Endothelial cell (in vitro differentiated cells): ENCODE data around the gene LIPG. TPM values are rescaled to one million over a fixed set of nuclear protein-coding genes. Genes with fewer than 3 reads are reported as not detected.
"Not testable (repeated sequence)": the region's sequence is repeated elsewhere in the genome, so short reads cannot be mapped to it uniquely, and the experiment has no call there.

Source experiments
- DNase-seq: peaks from one replicate; pipeline ENCODE4 v3.0.0; 2021; ENCODE audit warnings: low spot score
- H3K27ac Mint-ChIP-seq: one replicate; pipeline ENCODE4 v1.8.0; 2021; ENCODE audit warnings: mixed read lengths, inconsistent platforms; ENCODE audit not compliant: unreplicated experiment
- H3K27me3 Mint-ChIP-seq: one replicate; pipeline ENCODE4 v1.8.0; 2021; ENCODE audit warnings: mild to moderate bottlenecking, moderate library complexity, mixed read lengths, inconsistent platforms; ENCODE audit not compliant: unreplicated experiment
- H3K36me3 Mint-ChIP-seq: one replicate; pipeline ENCODE4 v1.8.0; 2021; ENCODE audit warnings: mild to moderate bottlenecking, low read depth, mixed read lengths, inconsistent platforms; ENCODE audit not compliant: unreplicated experiment
- H3K4me1 Mint-ChIP-seq: one replicate; pipeline ENCODE4 v1.8.0; 2021; ENCODE audit warnings: mild to moderate bottlenecking, mixed read lengths, inconsistent platforms; ENCODE audit not compliant: unreplicated experiment
- H3K4me3 Mint-ChIP-seq: one replicate; pipeline ENCODE4 v1.8.0; 2021; ENCODE audit warnings: mild to moderate bottlenecking, mixed read lengths, inconsistent platforms; ENCODE audit not compliant: unreplicated experiment
- H3K9me3 Mint-ChIP-seq: one replicate; pipeline ENCODE4 v1.8.0; 2021; ENCODE audit warnings: mixed read lengths, inconsistent platforms; ENCODE audit not compliant: unreplicated experiment
- CTCF ChIP-seq: fragments of 200-600 bp; sonication (generic); IDR thresholded peaks from one replicate; pipeline ENCODE4 v1.5.0; 2021; ENCODE audit warnings: antibody characterized with exemption; ENCODE audit not compliant: unreplicated experiment
- total RNA-seq: library from RNA; stranded (reverse); fragmentation: NEBNext Ultra II Directional; extraction: Animal tissue kit (Norgen Biotek cat#: 25700); gene quantifications from one replicate; pipeline ENCODE4 v1.2.1, GENCODE V29; 2021; ENCODE audit not compliant: unreplicated experiment

LIPG gene
- total RNA-seq, 1 donor from 2014 or later, result 19.6 TPM

- H3K9me3 Mint-ChIP-seq, result no peaks in the 10 kb centered on the region
- no peak for DNase-seq
- no peak overlapping the region for H3K4me3 Mint-ChIP-seq
- H3K27me3 Mint-ChIP-seq, result no peaks in the 10 kb centered on the region
- peaks cover 17% of the 10 kb centered on the region for H3K36me3 Mint-ChIP-seq
- no peak for TF ChIP-seq CTCF
- no peak overlapping the region for H3K27ac Mint-ChIP-seq
- H3K4me1 Mint-ChIP-seq, result no peaks in the 10 kb centered on the region
Observed at GRCh38 chr18:49572611-49573345, 10.9 kb downstream of the LIPG start.

GRCh38 chr18:49573835-49574234 is 12.0 kb downstream of the LIPG start:
- DNase-seq, result no peak
- Mint-ChIP-seq H3K27ac (no peak overlapping the region), H3K4me3 (no peak overlapping the region), H3K9me3 (no peaks in the 10 kb centered on the region), H3K4me1 (no peaks in the 10 kb centered on the region), H3K27me3 (no peaks in the 10 kb centered on the region), H3K36me3 (peaks cover 17% of the 10 kb centered on the region)
- TF ChIP-seq CTCF, result no peak

GRCh38 chr18:49579041-49579440 is 17.2 kb downstream of the LIPG start:
- not testable (repeated sequence) for H3K27ac Mint-ChIP-seq, H3K4me3 Mint-ChIP-seq, H3K27me3 Mint-ChIP-seq, H3K4me1 Mint-ChIP-seq, H3K9me3 Mint-ChIP-seq, DNase-seq
- peaks cover 18% of the 10 kb centered on the region for H3K36me3 Mint-ChIP-seq

GRCh38 chr18:49579583-49579982 is 17.7 kb downstream of the LIPG start:
- H3K4me3 Mint-ChIP-seq, H3K27ac Mint-ChIP-seq, H3K4me1 Mint-ChIP-seq, H3K27me3 Mint-ChIP-seq, H3K9me3 Mint-ChIP-seq, DNase-seq: not testable (repeated sequence)
- peaks cover 18% of the 10 kb centered on the region for H3K36me3 Mint-ChIP-seq

- Mint-ChIP-seq H3K4me1 (no peaks in the 10 kb centered on the region), H3K36me3 (peaks cover 16% of the 10 kb centered on the region), H3K27ac (no peak overlapping the region), H3K9me3 (no peaks in the 10 kb centered on the region), H3K27me3 (peaks cover 3% of the 10 kb centered on the region), H3K4me3 (no peak overlapping the region)
- TF ChIP-seq CTCF, result no peak
- DNase-seq, result no peak
Observed at GRCh38 chr18:49580279-49580678, 18.4 kb downstream of the LIPG start.

- DNase-seq, result no peak
Observed at GRCh38 chr18:49581371-49581770, 19.5 kb downstream of the LIPG start.

More at GRCh38 chr18:49581371-49581770, 19.5 kb downstream of the LIPG start:
- no peak overlapping the region for H3K27ac Mint-ChIP-seq
- peaks cover 3% of the 10 kb centered on the region for H3K27me3 Mint-ChIP-seq
- H3K4me3 Mint-ChIP-seq, result no peak overlapping the region
- H3K36me3 Mint-ChIP-seq, result peaks cover 12% of the 10 kb centered on the region
- TF ChIP-seq CTCF, result no peak
- peaks cover 5% of the 10 kb centered on the region for H3K4me1 Mint-ChIP-seq
- no peaks in the 10 kb centered on the region for H3K9me3 Mint-ChIP-seq
